Mesenchymal stem cell (in vitro differentiated cells and primary cell): Measurements from ENCODE around the gene PRR12.
A peak's percentile ranks its signal among the peaks of the same experiment; 100 is the strongest.

Source experiments
- DNase-seq: peaks from one replicate; pipeline ENCODE4 v3.0.0-alpha.2; 2013
- H2AFZ ChIP-seq: one replicate; pipeline ENCODE4 v1.6.1; 2013; ENCODE audit warnings: low read depth, mild to moderate bottlenecking, control low read depth, inconsistent platforms, low read length, moderate library complexity
- H2AK5ac ChIP-seq: 2 replicates; pipeline ENCODE4 v1.6.1; 2013; ENCODE audit warnings: low read length, moderate library complexity, mild to moderate bottlenecking, inconsistent platforms; ENCODE audit not compliant: severe bottlenecking
- H2BK120ac ChIP-seq: one replicate; pipeline ENCODE4 v1.6.1; 2013; ENCODE audit warnings: low read depth, mild to moderate bottlenecking, inconsistent platforms, low read length, moderate library complexity
- H2BK12ac ChIP-seq, 2 experiments: one replicate each; pipeline ENCODE4 v1.6.1; 2013; ENCODE audit warnings: inconsistent platforms in 2 of 2, low read length in 2 of 2, mild to moderate bottlenecking in 2 of 2, moderate library complexity in 2 of 2, control low read depth in 1 of 2
- H2BK15ac ChIP-seq: one replicate; pipeline ENCODE4 v1.6.1; 2013; ENCODE audit warnings: mild to moderate bottlenecking, low read depth, inconsistent platforms; ENCODE audit not compliant: poor library complexity, severe bottlenecking
- H2BK5ac ChIP-seq: 2 replicates; pipeline ENCODE4 v1.6.1; 2013; ENCODE audit warnings: low read depth, mild to moderate bottlenecking, low read length, control low read depth, inconsistent platforms; ENCODE audit not compliant: poor library complexity, severe bottlenecking
- H3K14ac ChIP-seq, 2 experiments: one replicate each; pipeline ENCODE4 v1.6.1; 2013; ENCODE audit warnings: inconsistent platforms in 2 of 2, low read length in 2 of 2, control low read depth in 1 of 2, mild to moderate bottlenecking in 1 of 2, moderate library complexity in 1 of 2
- H3K18ac ChIP-seq, 2 experiments: one replicate each; pipeline ENCODE4 v1.6.1; 2013; ENCODE audit warnings: inconsistent platforms in 2 of 2, low read length in 2 of 2, control low read depth in 1 of 2, low read depth in 1 of 2, mild to moderate bottlenecking in 1 of 2
- H3K23ac ChIP-seq, 2 experiments: one replicate each; pipeline ENCODE4 v1.6.1; 2013; ENCODE audit warnings: inconsistent platforms in 2 of 2, low read length in 2 of 2, mild to moderate bottlenecking in 2 of 2, moderate library complexity in 2 of 2, control low read depth in 1 of 2
- H3K27ac ChIP-seq: 2 replicates; pipeline ENCODE4 v1.5.1; 2013; ENCODE audit warnings: mild to moderate bottlenecking, moderate library complexity, low read length, control low read depth, inconsistent platforms; ENCODE audit not compliant: poor library complexity, severe bottlenecking
- H3K27me3 ChIP-seq, 2 experiments: 2 replicates each; pipeline versions ENCODE4 v1.6.1 to v1.7.0; 2013; ENCODE audit warnings: low read length in 2 of 2, mild to moderate bottlenecking in 2 of 2, moderate library complexity in 2 of 2, control low read depth in 1 of 2, inconsistent platforms in 1 of 2; ENCODE audit not compliant: control insufficient read depth in 1 of 2, insufficient read depth in 1 of 2
- H3K36me3 ChIP-seq, 2 experiments: 2 replicates each; pipeline versions ENCODE4 v1.6.1 to v1.7.0; 2013; ENCODE audit warnings: low read length in 2 of 2, control low read depth in 1 of 2, inconsistent platforms in 1 of 2, low read depth in 1 of 2, mild to moderate bottlenecking in 1 of 2; ENCODE audit not compliant: insufficient read depth in 2 of 2, control insufficient read depth in 1 of 2
- H3K4ac ChIP-seq, 2 experiments: one replicate each; pipeline ENCODE4 v1.6.1; 2013; ENCODE audit warnings: inconsistent platforms in 2 of 2, low read length in 2 of 2, mild to moderate bottlenecking in 2 of 2, moderate library complexity in 2 of 2, control low read depth in 1 of 2, low read depth in 1 of 2
- H3K4me1 ChIP-seq: 2 replicates; pipeline ENCODE4 v1.6.1; 2013; ENCODE audit warnings: low read depth, low read length, control low read depth; ENCODE audit not compliant: control insufficient read depth, insufficient read depth
- H3K4me2 ChIP-seq: 2 replicates; pipeline ENCODE4 v1.6.1; 2013; ENCODE audit warnings: low read length, mild to moderate bottlenecking, inconsistent platforms; ENCODE audit not compliant: poor library complexity, severe bottlenecking
- H3K4me3 ChIP-seq, 2 experiments: 2 replicates each; pipeline versions ENCODE4 v1.5.1 to v1.7.0; 2013; ENCODE audit warnings: low read length in 2 of 2, mild to moderate bottlenecking in 2 of 2, control low read depth in 1 of 2, low read depth in 1 of 2; ENCODE audit not compliant: insufficient read depth in 1 of 2
- H3K79me1 ChIP-seq: replicated peaks from 2 replicates; pipeline ENCODE4 v1.6.1; 2013; ENCODE audit warnings: mild to moderate bottlenecking, control low read depth, low read length, inconsistent platforms; ENCODE audit not compliant: poor library complexity, severe bottlenecking
- H3K9ac ChIP-seq: 2 replicates; pipeline ENCODE4 v1.7.0; 2013; ENCODE audit warnings: mild to moderate bottlenecking, low read length, moderate library complexity
- H3K9me3 ChIP-seq: 2 replicates; pipeline ENCODE4 v1.7.0; 2013; ENCODE audit warnings: mild to moderate bottlenecking, low read length; ENCODE audit not compliant: control insufficient read depth
- H4K8ac ChIP-seq: one replicate; pipeline ENCODE4 v1.6.1; 2013; ENCODE audit warnings: inconsistent platforms, mild to moderate bottlenecking, low read length, moderate library complexity
- H4K91ac ChIP-seq: one replicate; pipeline ENCODE4 v1.6.1; 2013; ENCODE audit warnings: mild to moderate bottlenecking, low read length, inconsistent platforms
- WGBS: methylation state at CpG from one replicate; pipeline ENCODE4 v1.1.7; 2013; ENCODE audit warnings: mixed read lengths; 5-methylcytosine and 5-hydroxymethylcytosine counted together

The PRR12 gene

GRCh38 chr19:49574206-49574755 is 16.7 kb upstream of the PRR12 start:
- Histone ChIP-seq H3K79me1 (peaks cover 12% of the 10 kb centered on the region), H3K9ac (peak overlapping the region; percentile 36), H3K27ac (no peak overlapping the region), H3K4me2 (no peak overlapping the region), H3K4ac (no peak overlapping the region), H3K4me1 (peaks cover 12% of the 10 kb centered on the region), H3K4me3 (no peak overlapping the region), H4K8ac (no peak overlapping the region), H2BK5ac (no peak overlapping the region), H2BK15ac (no peak overlapping the region), H2BK120ac (no peak overlapping the region), H2BK12ac (no peak overlapping the region), H3K23ac (no peak overlapping the region), H2AFZ (no peak overlapping the region), H3K18ac (no peak overlapping the region), H3K9me3 (no peaks in the 10 kb centered on the region), H4K91ac (no peak overlapping the region), H3K27me3 (no peaks in the 10 kb centered on the region), H3K14ac (no peak overlapping the region), H2AK5ac (no peak overlapping the region), H3K36me3 (peaks cover 23 to 25% of the 10 kb centered on the region in 2 experiments)
- WGBS, result 88% methylated on average over 2 of the region's 2 CpGs
- peak; percentile 42 for DNase-seq

- DNase-seq, result no peak
These were observed 11.8 kb upstream of the PRR12 start for GRCh38 chr19:49579193-49579592.

DNA sequence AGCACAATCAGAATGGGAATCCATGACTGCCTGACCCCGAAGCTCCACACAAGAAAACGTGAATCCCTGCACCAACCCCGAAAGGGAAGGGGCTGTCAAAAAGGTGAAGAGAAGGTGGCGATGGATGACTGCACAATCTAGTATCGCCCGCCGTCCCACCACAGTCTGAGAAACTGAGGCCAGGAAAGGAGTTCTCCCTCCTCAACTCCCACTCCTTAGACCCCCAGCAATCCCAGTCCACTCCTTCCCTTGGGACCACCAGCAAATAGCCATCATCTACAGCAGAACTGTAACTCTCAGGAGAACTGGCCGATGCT is 11.1 kb upstream of the PRR12 start:
- WGBS, result 0% methylated on average over 5 of the region's 8 CpGs
- no peak overlapping the region for H2BK12ac ChIP-seq
- H3K27me3 ChIP-seq, result no peaks in the 10 kb centered on the region
- H3K9ac ChIP-seq, result peak overlapping the region; percentile 95
- H3K18ac ChIP-seq, result peak overlapping the region; percentile 2
- H2AK5ac ChIP-seq, result no peak overlapping the region
- H3K4ac ChIP-seq, result no peak overlapping the region
- no peak overlapping the region for H2BK120ac ChIP-seq
- H4K91ac ChIP-seq, result no peak overlapping the region
- H3K9me3 ChIP-seq, result no peaks in the 10 kb centered on the region
- peaks cover 9 to 12% of the 10 kb centered on the region in 2 experiments for H3K36me3 ChIP-seq
- H3K79me1 ChIP-seq, result peaks cover 3% of the 10 kb centered on the region
- H2BK5ac ChIP-seq, result no peak overlapping the region
- H2BK15ac ChIP-seq, result no peak overlapping the region
- H3K4me2 ChIP-seq, result peak overlapping the region; percentile 78
- no peak overlapping the region for H3K23ac ChIP-seq
- H4K8ac ChIP-seq, result no peak overlapping the region
- H2AFZ ChIP-seq, result no peak overlapping the region
- peak overlapping the region; percentile 71 for H3K27ac ChIP-seq
- H3K14ac ChIP-seq, result no peak overlapping the region
- H3K4me1 ChIP-seq, result peaks cover 2% of the 10 kb centered on the region
- H3K4me3 ChIP-seq, result peak overlapping the region; percentile 58 to 98
- no peak for DNase-seq

More at GRCh38 chr19:49579193-49579592, 11.8 kb upstream of the PRR12 start:
- H3K9ac ChIP-seq, result peak overlapping the region; percentile 95
- H3K4me3 ChIP-seq, result peak overlapping the region in 1 of 2 experiments; percentile 98
- H3K4ac ChIP-seq, result no peak overlapping the region
- no peak overlapping the region for H3K18ac ChIP-seq
- H3K27me3 ChIP-seq, result no peaks in the 10 kb centered on the region
- H3K4me1 ChIP-seq, result peaks cover 4% of the 10 kb centered on the region
- H3K14ac ChIP-seq, result no peak overlapping the region
- H3K4me2 ChIP-seq, result no peak overlapping the region
- H3K36me3 ChIP-seq, result peaks cover 15 to 16% of the 10 kb centered on the region in 2 experiments
- no peaks in the 10 kb centered on the region for H3K9me3 ChIP-seq
- no peak overlapping the region for H2BK120ac ChIP-seq
- no peak overlapping the region for H2AK5ac ChIP-seq
- no peak overlapping the region for H4K91ac ChIP-seq
- no peak overlapping the region for H2AFZ ChIP-seq
- H3K23ac ChIP-seq, result no peak overlapping the region
- peaks cover 3% of the 10 kb centered on the region for H3K79me1 ChIP-seq
- no peak overlapping the region for H3K27ac ChIP-seq
- no peak overlapping the region for H4K8ac ChIP-seq
- no peak overlapping the region for H2BK15ac ChIP-seq
- 89% methylated on average over 4 of the region's 4 CpGs for WGBS
- H2BK5ac ChIP-seq, result no peak overlapping the region
- H2BK12ac ChIP-seq, result no peak overlapping the region

DNA sequence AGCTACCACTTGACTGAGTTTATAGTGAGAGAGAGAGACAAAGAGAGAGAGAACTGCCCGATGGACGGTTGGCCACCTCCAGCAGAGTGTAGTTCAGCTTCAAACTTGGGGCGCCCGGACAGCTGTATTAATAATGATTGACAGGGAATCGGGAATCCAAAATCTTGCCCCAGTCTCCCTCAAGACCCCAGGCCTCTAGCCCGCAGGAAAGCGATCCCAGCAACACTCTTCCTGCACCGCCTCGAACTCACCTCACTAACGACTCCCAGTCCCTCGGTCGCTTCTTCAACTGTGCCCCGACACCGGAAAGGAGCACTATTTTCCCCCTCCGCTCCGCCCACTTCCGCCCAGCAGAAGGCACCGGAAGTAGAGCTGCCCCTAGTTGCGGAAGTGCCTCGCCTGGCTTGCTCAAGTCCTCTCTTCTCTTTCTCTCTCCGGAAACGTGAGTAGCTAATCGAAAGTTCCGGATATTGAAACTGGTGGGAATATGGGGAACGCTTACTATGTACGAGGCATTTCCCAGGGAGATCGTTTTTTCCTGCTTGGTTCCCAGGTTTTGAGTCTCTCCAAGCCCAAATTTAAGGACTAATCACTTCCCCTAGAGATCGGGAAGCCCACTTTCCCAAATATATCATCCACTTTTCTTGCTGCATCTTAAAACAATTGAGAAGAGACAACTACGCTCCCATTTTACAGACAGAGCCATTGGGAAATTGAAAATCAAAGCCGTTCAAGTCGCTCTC is 10.5 kb upstream of the PRR12 start, which contains the start of gene NOSIP:
NOSIP (minus strand) TSS at position 293 of the 743 bp plus-strand sequence. CDS start 19,865 bp downstream, outside the sequence.
- H3K9ac ChIP-seq, result peak within 1 kb of the TSS; percentile 95
- no peak within 1 kb of the TSS for H3K14ac ChIP-seq
- peak; percentile 96 for DNase-seq
- H3K4me3 ChIP-seq, result peak within 1 kb of the TSS; percentile 58 to 98
- 7% methylated on average over 24 of the region's 31 CpGs for WGBS
- peaks cover 5 to 7% of the 10 kb centered on the region in 2 experiments for H3K36me3 ChIP-seq
- peak within 1 kb of the TSS; percentile 92 for H4K8ac ChIP-seq
- H3K9me3 ChIP-seq, result no peaks in the 10 kb centered on the region
- no peaks in the 10 kb centered on the region for H3K27me3 ChIP-seq
- H2BK15ac ChIP-seq, result no peak within 1 kb of the TSS
- no peak within 1 kb of the TSS for H4K91ac ChIP-seq
- no peaks in the 10 kb centered on the region for H3K79me1 ChIP-seq
- H2BK12ac ChIP-seq, result no peak within 1 kb of the TSS
- H3K4me1 ChIP-seq, result peaks cover 2% of the 10 kb centered on the region
- H3K27ac ChIP-seq, result peak within 1 kb of the TSS; percentile 71
- peak within 1 kb of the TSS; percentile 78 for H3K4me2 ChIP-seq
- H2AFZ ChIP-seq, result no peak within 1 kb of the TSS
- peak within 1 kb of the TSS; percentile 31 for H2AK5ac ChIP-seq
- no peak within 1 kb of the TSS for H3K4ac ChIP-seq
- no peak within 1 kb of the TSS for H2BK5ac ChIP-seq
- peak within 1 kb of the TSS; percentile 2 for H3K18ac ChIP-seq
- H2BK120ac ChIP-seq, result no peak within 1 kb of the TSS
- H3K23ac ChIP-seq, result no peak within 1 kb of the TSS
